IMR-90 (cell line): Measurements from ENCODE around the gene PSPN.

Experiments
- BHLHE40 ChIP-seq: fragments of 150-350 bp; IDR thresholded peaks from 2 replicates; pipeline ENCODE4 v1.6.1; 2016; ENCODE audit warnings: mild to moderate bottlenecking, low read depth, low read length
- POLR2A ChIP-seq: IDR thresholded peaks from 2 replicates; pipeline ENCODE4 v1.6.1; 2012; ENCODE audit warnings: mild to moderate bottlenecking, low read depth, low read length
- RAD21 ChIP-seq: IDR thresholded peaks from 2 replicates; pipeline ENCODE4 v1.6.1; 2012; ENCODE audit warnings: low read length, improper control_type of control experiment
- USF2 ChIP-seq: fragments of 150-350 bp; IDR thresholded peaks from 2 replicates; pipeline ENCODE4 v1.6.1; 2017; ENCODE audit warnings: mild to moderate bottlenecking, antibody characterized with exemption, low read length, low read depth
- TF ChIP-seq, protein P1 (sequence below): conservative IDR thresholded peaks from 2 replicates; pipeline ENCODE4 v1.5.1; 2012; ENCODE audit warnings: mild to moderate bottlenecking, low read depth, low read length, improper control_type of control experiment

DNA sequence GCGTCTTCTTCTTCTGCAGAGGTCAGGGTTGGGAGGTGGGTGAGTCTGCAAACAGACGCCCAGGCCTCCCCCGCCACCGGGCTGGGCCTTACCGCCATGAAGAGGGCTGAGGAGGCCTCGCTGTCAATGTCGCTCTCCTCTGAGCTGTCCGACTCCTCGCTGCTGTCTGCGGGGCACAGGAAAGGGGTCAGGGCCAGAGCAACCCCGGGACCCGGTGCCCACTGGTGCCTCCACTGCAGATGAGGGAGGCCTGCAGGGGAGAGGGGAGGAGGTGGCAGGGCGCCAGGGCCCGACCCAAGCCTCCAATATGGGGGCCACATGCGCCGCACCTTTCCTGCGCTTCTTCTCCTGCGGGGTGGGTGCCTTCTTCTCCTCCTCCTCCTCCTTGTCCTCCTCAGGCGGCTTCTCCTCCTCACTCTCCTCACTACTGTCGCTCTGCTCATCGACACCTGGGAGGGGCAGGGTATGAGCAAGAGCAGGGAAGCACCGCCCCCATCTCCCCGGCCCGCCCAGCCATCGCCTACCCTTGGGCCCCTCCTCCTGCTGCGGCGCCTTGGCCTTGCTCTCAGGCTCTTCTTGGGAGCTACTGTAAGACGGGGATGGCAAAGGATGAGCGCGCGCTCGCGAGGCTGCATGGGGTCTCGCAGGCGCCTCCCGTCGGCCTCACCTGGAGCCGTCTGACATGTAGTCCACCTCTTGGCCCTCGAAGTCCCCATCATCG is 5.5 kb upstream of the PSPN start:
- no peak for TF ChIP-seq RAD21
- TF ChIP-seq, protein P1, sequence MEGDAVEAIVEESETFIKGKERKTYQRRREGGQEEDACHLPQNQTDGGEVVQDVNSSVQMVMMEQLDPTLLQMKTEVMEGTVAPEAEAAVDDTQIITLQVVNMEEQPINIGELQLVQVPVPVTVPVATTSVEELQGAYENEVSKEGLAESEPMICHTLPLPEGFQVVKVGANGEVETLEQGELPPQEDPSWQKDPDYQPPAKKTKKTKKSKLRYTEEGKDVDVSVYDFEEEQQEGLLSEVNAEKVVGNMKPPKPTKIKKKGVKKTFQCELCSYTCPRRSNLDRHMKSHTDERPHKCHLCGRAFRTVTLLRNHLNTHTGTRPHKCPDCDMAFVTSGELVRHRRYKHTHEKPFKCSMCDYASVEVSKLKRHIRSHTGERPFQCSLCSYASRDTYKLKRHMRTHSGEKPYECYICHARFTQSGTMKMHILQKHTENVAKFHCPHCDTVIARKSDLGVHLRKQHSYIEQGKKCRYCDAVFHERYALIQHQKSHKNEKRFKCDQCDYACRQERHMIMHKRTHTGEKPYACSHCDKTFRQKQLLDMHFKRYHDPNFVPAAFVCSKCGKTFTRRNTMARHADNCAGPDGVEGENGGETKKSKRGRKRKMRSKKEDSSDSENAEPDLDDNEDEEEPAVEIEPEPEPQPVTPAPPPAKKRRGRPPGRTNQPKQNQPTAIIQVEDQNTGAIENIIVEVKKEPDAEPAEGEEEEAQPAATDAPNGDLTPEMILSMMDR = no peak
- TF ChIP-seq POLR2A = no peak
- no peak for TF ChIP-seq USF2
- no peak for TF ChIP-seq BHLHE40
